HG03460 (cell line): Measurements from ENCODE around the gene ACTR1B.
"Not testable (repeated sequence)": the region's sequence is repeated elsewhere in the genome, so short reads cannot be mapped to it uniquely, and the experiment has no call there.

ENCODE experiments used
- ATAC-seq: cut with Tn5 transposase; IDR thresholded peaks from one replicate; pipeline ENCODE4 v1.9.1; 2021; ENCODE audit not compliant: unreplicated experiment

Gene ACTR1B

GRCh38 chr2:97663962-97664635 is at the start of gene ACTR1B:
Gene ACTR1B (minus strand): TSS chr2:97664044. CDS start chr2:97663890, 154 bp downstream.
- ATAC-seq: peak; percentile 86

GRCh38 chr2:97712693-97713295 is 49.0 kb upstream of the ACTR1B start:
- ATAC-seq: no peak

DNA sequence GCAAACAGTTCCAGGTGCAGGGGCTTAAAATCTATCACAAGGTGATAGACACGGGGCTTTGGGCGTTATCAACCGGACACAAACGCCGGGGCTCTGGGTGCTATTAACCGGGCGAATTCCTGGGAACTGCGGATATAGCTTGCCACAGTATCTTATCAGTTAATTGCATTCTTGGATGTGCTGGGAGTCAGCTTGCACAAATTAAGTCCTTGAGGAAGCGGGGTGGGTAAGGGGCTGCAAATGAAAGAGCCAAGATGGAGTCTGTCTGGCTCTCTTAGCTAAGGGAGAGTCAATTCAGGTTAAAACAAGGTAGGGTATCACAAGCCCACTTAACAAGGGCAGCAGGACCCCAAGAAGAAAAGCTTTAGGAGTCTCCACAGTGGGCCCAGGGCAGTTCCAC is 48.3 kb upstream of the ACTR1B start:
- ATAC-seq: not testable (repeated sequence)

- no peak for ATAC-seq
Observed at GRCh38 chr2:97711394-97711711, 47.5 kb upstream of the ACTR1B start.

DNA sequence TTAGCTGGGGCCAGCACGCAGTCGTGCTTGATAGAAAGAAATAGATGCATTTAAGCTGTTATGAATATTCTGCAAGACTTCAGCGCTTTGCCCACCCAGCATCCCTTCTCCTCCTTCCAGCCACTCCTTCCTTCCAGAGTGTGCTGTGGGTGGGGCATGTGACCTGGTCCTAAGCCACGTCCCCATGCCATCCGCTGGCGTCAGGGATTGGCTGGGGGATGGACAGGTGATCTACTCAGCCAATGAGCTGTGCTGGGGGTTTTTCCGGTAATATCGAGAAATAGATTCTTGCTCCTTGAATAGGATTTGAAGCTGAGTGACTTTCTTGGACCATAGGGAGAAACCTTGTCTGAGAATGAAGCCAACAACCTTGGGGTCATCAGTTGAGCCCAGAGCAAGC is 44.8 kb upstream of the ACTR1B start:
- no peak for ATAC-seq

DNA sequence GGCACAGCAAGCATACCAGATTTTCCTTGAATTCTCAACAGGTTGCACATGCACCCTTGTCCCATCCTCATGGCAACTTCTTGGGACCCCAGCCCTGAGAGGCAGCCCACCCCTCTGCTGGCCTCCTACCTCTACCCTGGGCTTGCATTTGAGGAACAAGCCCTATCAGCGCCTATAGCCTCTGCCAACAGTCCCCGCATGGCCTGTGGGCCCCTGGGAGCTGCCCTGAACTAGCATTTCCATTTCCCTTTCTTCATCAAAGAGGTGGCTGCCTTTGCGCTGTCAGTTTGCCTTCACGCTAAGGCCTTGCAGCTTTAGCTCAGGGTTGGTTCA is 44.2 kb upstream of the ACTR1B start:
- no peak for ATAC-seq

- ATAC-seq: no peak
Observed at GRCh38 chr2:97707362-97708047, 43.7 kb upstream of the ACTR1B start.

GRCh38 chr2:97706708-97707345 is 43.0 kb upstream of the ACTR1B start:
- ATAC-seq: no peak

DNA sequence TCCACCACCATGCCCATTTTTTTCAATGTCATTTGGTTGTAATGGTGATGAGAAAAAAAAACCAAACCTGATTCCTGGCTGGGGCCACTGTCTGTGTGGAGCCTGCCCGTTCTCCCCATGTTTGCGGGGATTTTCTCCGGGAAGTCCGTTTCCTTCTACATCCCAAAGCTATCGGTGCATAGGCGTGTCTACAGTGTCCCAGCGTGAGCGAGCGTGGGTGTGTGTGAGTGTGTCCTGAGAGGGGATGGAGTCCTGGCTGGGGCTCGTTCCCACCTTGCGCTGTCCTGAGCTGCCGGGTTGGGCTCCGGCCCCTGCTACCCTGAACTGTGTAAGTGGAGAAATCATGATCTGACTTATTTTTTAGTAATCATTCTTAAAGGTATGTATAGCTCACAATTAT is 42.3 kb upstream of the ACTR1B start:
- ATAC-seq: no peak

DNA sequence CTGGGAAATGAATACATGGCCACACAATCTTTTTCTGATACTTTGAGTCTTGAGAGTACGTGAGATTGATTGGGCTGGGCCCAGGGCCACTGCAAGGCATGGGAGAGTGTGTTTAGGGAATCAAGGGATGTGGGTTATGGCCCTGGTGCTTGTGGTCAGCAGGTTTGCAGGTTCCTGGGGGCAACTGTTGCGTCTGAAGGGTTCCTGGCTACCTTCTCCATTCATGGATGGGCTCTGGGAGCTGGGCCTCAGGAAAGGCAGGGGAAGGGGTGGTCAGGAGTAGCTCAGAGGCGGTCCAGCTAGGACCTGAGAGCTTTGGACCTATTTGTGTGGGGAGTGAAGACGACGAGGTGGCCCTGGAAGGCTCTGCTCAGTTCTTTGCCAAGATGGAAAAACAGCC is 41.1 kb upstream of the ACTR1B start:
- ATAC-seq: no peak

DNA sequence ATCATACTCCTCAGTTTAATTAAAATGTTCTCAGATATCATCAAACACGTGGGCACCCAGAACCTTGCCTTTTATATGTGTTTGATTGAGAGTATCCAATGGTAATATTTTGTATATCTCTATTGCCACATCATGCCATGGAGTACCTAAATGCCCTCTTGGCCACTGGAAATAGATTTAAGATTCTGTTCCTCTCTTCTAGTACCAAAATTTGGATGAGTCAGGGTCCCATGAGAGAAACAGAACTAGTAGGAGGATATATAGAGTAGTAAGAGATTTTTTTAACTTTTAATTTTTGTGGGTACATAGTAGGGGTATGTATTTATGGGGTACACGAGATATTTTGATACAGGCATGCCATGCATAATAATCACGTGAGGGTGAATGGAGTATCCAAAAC is 39.9 kb upstream of the ACTR1B start:
- ATAC-seq: no peak

GRCh38 chr2:97702731-97703470 is 39.1 kb upstream of the ACTR1B start:
- no peak for ATAC-seq

- ATAC-seq: no peak
Observed at GRCh38 chr2:97701851-97702465, 38.1 kb upstream of the ACTR1B start.

DNA sequence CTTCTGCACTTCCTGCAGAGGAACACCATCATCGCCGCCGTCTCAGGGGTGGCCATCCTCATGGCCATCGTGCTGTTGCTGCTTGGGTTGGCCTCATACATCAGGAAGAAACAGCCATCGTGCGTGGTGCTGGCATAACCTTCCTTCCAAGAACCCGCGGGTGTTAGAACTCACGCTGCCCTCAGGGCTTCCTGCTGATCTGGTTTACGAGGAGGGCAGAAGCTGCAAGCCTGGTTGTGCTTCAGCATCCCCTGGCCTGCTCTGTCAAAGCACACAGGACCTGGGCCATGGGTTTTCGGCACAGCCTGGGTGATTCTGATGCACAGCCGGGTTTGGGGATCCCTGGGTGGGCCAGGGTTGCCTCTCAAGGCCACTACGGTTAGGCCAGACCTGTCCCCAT is 37.3 kb upstream of the ACTR1B start:
- ATAC-seq: no peak

DNA sequence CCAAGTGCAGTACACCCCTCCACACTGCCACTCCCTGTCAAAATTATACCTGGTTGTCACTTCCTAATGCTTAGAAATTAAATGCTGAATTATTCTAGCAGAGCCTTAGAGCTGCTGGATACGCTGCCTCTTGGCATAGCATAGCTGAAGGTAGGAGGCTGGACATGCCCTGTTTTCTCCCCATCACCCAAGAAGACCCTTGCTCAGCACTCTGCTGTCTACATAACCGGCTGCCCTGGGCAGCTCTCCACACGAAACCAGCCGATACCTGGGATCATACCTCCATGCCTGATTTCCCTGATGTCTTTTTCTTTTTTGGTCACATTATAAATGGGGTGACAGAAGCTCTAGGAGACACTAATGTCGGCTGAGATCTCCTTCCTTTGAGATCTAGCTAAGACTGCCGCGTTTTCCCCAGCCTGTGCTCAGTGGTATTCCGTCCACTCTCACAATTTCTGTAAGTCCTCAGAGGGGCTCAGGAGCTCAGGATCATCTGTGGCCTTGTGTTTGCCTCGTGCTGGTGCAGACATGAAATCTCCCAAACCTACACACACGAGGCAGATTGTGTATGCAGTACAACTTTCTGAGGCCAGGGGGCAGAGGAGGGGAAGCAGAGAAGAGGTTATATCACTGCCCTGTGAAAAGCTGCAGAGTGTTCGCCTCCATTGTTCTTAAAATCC is 36.1 kb upstream of the ACTR1B start:
- ATAC-seq: no peak

GRCh38 chr2:97698530-97698929 is 34.7 kb upstream of the ACTR1B start:
- no peak for ATAC-seq

GRCh38 chr2:97697252-97698235 is 33.7 kb upstream of the ACTR1B start:
- ATAC-seq: no peak

DNA sequence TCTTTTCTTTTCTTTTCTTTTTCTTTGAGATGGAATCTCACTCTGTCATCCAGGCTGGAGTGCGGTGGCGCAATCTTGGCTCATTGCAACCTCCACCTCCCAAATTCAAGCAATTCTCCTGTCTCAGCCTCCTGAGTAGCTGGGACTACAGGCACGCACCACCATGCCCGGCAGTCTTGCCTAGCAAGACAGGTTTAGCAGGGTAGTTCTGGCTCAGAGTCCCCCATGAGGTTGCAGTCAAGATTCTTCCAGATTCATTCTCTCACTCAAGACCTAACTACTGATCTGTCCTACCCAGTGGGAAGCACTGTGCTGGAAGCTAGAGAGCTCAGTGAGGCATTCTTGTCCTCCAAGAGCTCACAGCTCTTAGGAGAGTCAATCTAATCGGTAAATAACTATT is 31.9 kb upstream of the ACTR1B start:
- no peak for ATAC-seq

GRCh38 chr2:97693476-97693875 is 29.6 kb upstream of the ACTR1B start:
- ATAC-seq: no peak
